ENCODE results near the gene SUN2. TPM values are rescaled to one million over a fixed set of nuclear protein-coding genes. Genes with fewer than 3 reads are reported as not detected.

The SUN2 gene
- total and polyA plus RNA-seq, 2 donors (not counting 1 experiment from before 2014, with no cell fraction given), result 27.4 to 76.6 TPM

GRCh38 chr22:38781033-38781432, 25.2 kb upstream of the SUN2 start:
- H3K4me3 ChIP-seq (replicated peaks in 1 of 4; ENCODE audit: control extremely low read depth in 1 of 4, insufficient read depth in 1 of 4, low read depth in 3 of 4, low read length in 4 of 4), result no peak overlapping the region
- DNase-seq (ENCODE audit: low read depth in 2 of 2), result no peak

GRCh38 chr22:38777087-38777671, 21.4 kb upstream of the SUN2 start:
- Histone ChIP-seq H3K36me3 (ENCODE audit: control insufficient read depth, insufficient read depth, low read length) (peaks cover 2% of the 10 kb centered on the region), H2AFZ (ENCODE audit: low read length) (no peak overlapping the region), H3K27ac (ENCODE audit: insufficient read depth, low read length) (no peak overlapping the region), H3K9ac (ENCODE audit: insufficient read depth, low read length) (no peak overlapping the region), H3K9me3 (ENCODE audit: control insufficient read depth, insufficient read depth, low read depth, low read length) (no peaks in the 10 kb centered on the region), H3K4me2 (ENCODE audit: extremely low read depth, insufficient read depth, low read length) (no peak overlapping the region), H3K79me2 (ENCODE audit: control insufficient read depth, insufficient read depth, low read length) (no peaks in the 10 kb centered on the region), H4K20me1 (ENCODE audit: control insufficient read depth, extremely low read depth, insufficient read depth, low read length) (no peaks in the 10 kb centered on the region), H3K4me3 (replicated peaks in 1 of 4; ENCODE audit: control extremely low read depth in 1 of 4, insufficient read depth in 1 of 4, low read depth in 3 of 4, low read length in 4 of 4) (no peak overlapping the region), H3K27me3 (ENCODE audit: control insufficient read depth, insufficient read depth, low read length) (no peaks in the 10 kb centered on the region), H3K4me1 (ENCODE audit: control insufficient read depth, extremely low read depth, insufficient read depth, low read length) (no peaks in the 10 kb centered on the region)
- TF ChIP-seq CTCF (conservative IDR thresholded peaks at IDR 0.05 in 1 of 2, IDR thresholded peaks at IDR 0.05 in 1 of 2; ENCODE audit: low read depth in 1 of 2, low read length in 2 of 2) (no peak), EZH2 (IDR thresholded peaks at IDR 0.05; ENCODE audit: low read length, missing control alignments) (no peak)
- DNase-seq (ENCODE audit: low read depth in 2 of 2), result no peak

More at GRCh38 chr22:38781033-38781432, 25.2 kb upstream of the SUN2 start:
- Histone ChIP-seq H3K4me1 (ENCODE audit: control insufficient read depth, extremely low read depth, insufficient read depth, low read length) (no peaks in the 10 kb centered on the region), H3K27ac (ENCODE audit: insufficient read depth, low read length) (no peak overlapping the region), H3K4me2 (ENCODE audit: extremely low read depth, insufficient read depth, low read length) (no peak overlapping the region), H3K9me3 (ENCODE audit: control insufficient read depth, insufficient read depth, low read depth, low read length) (no peaks in the 10 kb centered on the region), H3K36me3 (ENCODE audit: control insufficient read depth, insufficient read depth, low read length) (peaks cover 2% of the 10 kb centered on the region), H2AFZ (ENCODE audit: low read length) (no peak overlapping the region), H3K79me2 (ENCODE audit: control insufficient read depth, insufficient read depth, low read length) (no peaks in the 10 kb centered on the region), H4K20me1 (ENCODE audit: control insufficient read depth, extremely low read depth, insufficient read depth, low read length) (no peaks in the 10 kb centered on the region), H3K9ac (ENCODE audit: insufficient read depth, low read length) (no peak overlapping the region), H3K27me3 (ENCODE audit: control insufficient read depth, insufficient read depth, low read length) (no peaks in the 10 kb centered on the region)
- no peak for TF ChIP-seq EZH2 (IDR thresholded peaks at IDR 0.05; ENCODE audit: low read length, missing control alignments)
- TF ChIP-seq CTCF (conservative IDR thresholded peaks at IDR 0.05 in 1 of 2, IDR thresholded peaks at IDR 0.05 in 1 of 2; ENCODE audit: low read depth in 1 of 2, low read length in 2 of 2), result no peak

GRCh38 chr22:38776086-38776485, 20.3 kb upstream of the SUN2 start:
- no peak overlapping the region for H3K27ac ChIP-seq (ENCODE audit: insufficient read depth, low read length)
- H3K27me3 ChIP-seq (ENCODE audit: control insufficient read depth, insufficient read depth, low read length), result no peaks in the 10 kb centered on the region
- no peak overlapping the region for H3K9ac ChIP-seq (ENCODE audit: insufficient read depth, low read length)
- H3K4me3 ChIP-seq (replicated peaks in 1 of 4; ENCODE audit: control extremely low read depth in 1 of 4, insufficient read depth in 1 of 4, low read depth in 3 of 4, low read length in 4 of 4), result no peak overlapping the region
- no peak overlapping the region for H3K4me2 ChIP-seq (ENCODE audit: extremely low read depth, insufficient read depth, low read length)
- no peaks in the 10 kb centered on the region for H3K9me3 ChIP-seq (ENCODE audit: control insufficient read depth, insufficient read depth, low read depth, low read length)
- no peaks in the 10 kb centered on the region for H3K79me2 ChIP-seq (ENCODE audit: control insufficient read depth, insufficient read depth, low read length)
- H4K20me1 ChIP-seq (ENCODE audit: control insufficient read depth, extremely low read depth, insufficient read depth, low read length), result no peaks in the 10 kb centered on the region
- H2AFZ ChIP-seq (ENCODE audit: low read length), result no peak overlapping the region
- TF ChIP-seq CTCF (conservative IDR thresholded peaks at IDR 0.05 in 1 of 2, IDR thresholded peaks at IDR 0.05 in 1 of 2; ENCODE audit: low read depth in 1 of 2, low read length in 2 of 2), result no peak
- no peak for TF ChIP-seq EZH2 (IDR thresholded peaks at IDR 0.05; ENCODE audit: low read length, missing control alignments)
- no peak for DNase-seq (ENCODE audit: low read depth in 2 of 2)
- no peaks in the 10 kb centered on the region for H3K4me1 ChIP-seq (ENCODE audit: control insufficient read depth, extremely low read depth, insufficient read depth, low read length)
- H3K36me3 ChIP-seq (ENCODE audit: control insufficient read depth, insufficient read depth, low read length), result peaks cover 2% of the 10 kb centered on the region

Data from fibroblast of lung (primary cell).